GM23338 (cell line): Measurements from ENCODE around the gene GHRH. TPM values are rescaled to one million over a fixed set of nuclear protein-coding genes. Genes with fewer than 3 reads are reported as not detected.

Experiments
- ATAC-seq: fragments of 200-7000 bp; cut with Tn5 transposase; 3 replicates; pipeline ENCODE4 v1.9.1; 2020
- DNase-seq: peaks from one replicate; pipeline ENCODE4 v3.0.0-alpha.2; 2015; ENCODE audit warnings: low spot score
- H2AFZ ChIP-seq: fragments of 200-600 bp; sonication (generic); 2 replicates; pipeline ENCODE4 v1.8.0; 2016; ENCODE audit warnings: antibody characterized with exemption, mild to moderate bottlenecking, moderate library complexity
- H3F3A ChIP-seq: fragments of 200-600 bp; sonication (generic); replicated peaks from 2 replicates; pipeline ENCODE4 v1.8.0; 2017; ENCODE audit warnings: antibody characterized with exemption, mixed run types, low read depth
- H3K27ac ChIP-seq: fragments of 200-600 bp; sonication (generic); 2 replicates; pipeline ENCODE4 v1.6.1; 2016; ENCODE audit warnings: low read depth
- H3K27me3 ChIP-seq: fragments of 200-600 bp; sonication (generic); 2 replicates; pipeline ENCODE4 v1.8.0; 2016; ENCODE audit warnings: mild to moderate bottlenecking, mixed run types, moderate library complexity; ENCODE audit not compliant: insufficient read depth
- H3K36me3 ChIP-seq: fragments of 200-600 bp; sonication (generic); 2 replicates; pipeline ENCODE4 v1.8.0; 2016; ENCODE audit warnings: mild to moderate bottlenecking; ENCODE audit not compliant: insufficient read depth
- H3K4me1 ChIP-seq: fragments of 200-600 bp; sonication (generic); 2 replicates; pipeline ENCODE4 v1.8.0; 2016; ENCODE audit warnings: mild to moderate bottlenecking, moderate library complexity; ENCODE audit not compliant: insufficient read depth
- H3K4me2 ChIP-seq: fragments of 200-600 bp; sonication (generic); 2 replicates; pipeline ENCODE4 v1.7.1; 2017; ENCODE audit warnings: mixed run types
- H3K4me3 ChIP-seq: fragments of 200-600 bp; sonication (generic); 2 replicates; pipeline ENCODE4 v1.6.1; 2016; ENCODE audit warnings: mixed run types
- H3K79me2 ChIP-seq: fragments of 200-600 bp; sonication (generic); replicated peaks from 2 replicates; pipeline ENCODE4 v1.8.0; 2017; ENCODE audit warnings: mild to moderate bottlenecking; ENCODE audit not compliant: insufficient read depth
- H3K9me2 ChIP-seq: fragments of 200-600 bp; sonication (generic); 2 replicates; pipeline ENCODE4 v1.8.0; 2017; ENCODE audit not compliant: insufficient read depth
- H4K20me1 ChIP-seq: fragments of 200-600 bp; sonication (generic); replicated peaks from 2 replicates; pipeline ENCODE4 v1.8.0; 2017; ENCODE audit warnings: mild to moderate bottlenecking; ENCODE audit not compliant: insufficient read depth
- H3K27ac Mint-ChIP-seq: 2 replicates; pipeline ENCODE4 v1.8.0; 2020; ENCODE audit warnings: inconsistent platforms, mild to moderate bottlenecking, moderate library complexity, mixed read lengths
- H3K27me3 Mint-ChIP-seq: 3 replicates; pipeline ENCODE4 v1.8.0; 2022; ENCODE audit warnings: low read depth, mild to moderate bottlenecking, moderate library complexity, mixed read lengths, inconsistent platforms; ENCODE audit not compliant: insufficient read depth, poor library complexity
- H3K36me3 Mint-ChIP-seq: 3 replicates; pipeline ENCODE4 v1.8.0; 2021; ENCODE audit warnings: low read depth, mild to moderate bottlenecking, inconsistent platforms, moderate library complexity, mixed read lengths
- H3K4me1 Mint-ChIP-seq: 3 replicates; pipeline ENCODE4 v1.8.0; 2020; ENCODE audit warnings: mild to moderate bottlenecking, inconsistent platforms, mixed read lengths
- H3K4me3 Mint-ChIP-seq: 3 replicates; pipeline ENCODE4 v1.8.0; 2021; ENCODE audit warnings: moderate library complexity, mild to moderate bottlenecking, inconsistent platforms, mixed read lengths
- H3K9me3 Mint-ChIP-seq: 3 replicates; pipeline ENCODE4 v1.8.0; 2020; ENCODE audit warnings: moderate library complexity, mild to moderate bottlenecking, inconsistent platforms, mixed read lengths
- CREB1 ChIP-seq: fragments of 250-450 bp; sonication (Bioruptor Pico); IDR thresholded peaks from 2 replicates; pipeline ENCODE4 v1.5.0; 2020; ENCODE audit warnings: low read depth, mild to moderate bottlenecking, moderate library complexity
- CTCF ChIP-seq, 2 experiments: fragments of 200-600 bp in 1 of 2; sonication (generic) in 1 of 2; conservative IDR thresholded peaks; 2 replicates each; pipeline versions ENCODE4 v1.5.1 to v1.6.1; 2016 to 2017; ENCODE audit warnings: antibody characterized with exemption in 2 of 2, low read depth in 2 of 2, mild to moderate bottlenecking in 2 of 2, moderate library complexity in 1 of 2
- ETS1 ChIP-seq: IDR thresholded peaks from 2 replicates; pipeline ENCODE4 v1.6.1; 2016; ENCODE audit warnings: antibody characterized with exemption
- EZH2 ChIP-seq: fragments of 200-600 bp; sonication (generic); IDR thresholded peaks from one replicate; pipeline ENCODE4 v1.8.0; 2017; ENCODE audit warnings: antibody characterized with exemption, mild to moderate bottlenecking, low read depth; ENCODE audit not compliant: unreplicated experiment
- EZH2phosphoT487 ChIP-seq: fragments of 200-600 bp; sonication (generic); IDR thresholded peaks from one replicate; pipeline ENCODE4 v1.8.1; 2018; ENCODE audit warnings: antibody characterized with exemption; ENCODE audit not compliant: unreplicated experiment
- JUNB ChIP-seq: IDR thresholded peaks from one replicate; pipeline ENCODE4 v1.6.1; 2016; ENCODE audit warnings: antibody characterized with exemption; ENCODE audit not compliant: unreplicated experiment
- NANOG ChIP-seq: IDR thresholded peaks from 2 replicates; pipeline ENCODE4 v1.6.1; 2016; ENCODE audit warnings: antibody characterized with exemption, borderline replicate concordance
- POLR2AphosphoS5 ChIP-seq: IDR thresholded peaks from 2 replicates; pipeline ENCODE4 v1.6.1; 2016; ENCODE audit warnings: antibody characterized with exemption, low read depth
- REST ChIP-seq: IDR thresholded peaks from one replicate; pipeline ENCODE4 v1.6.1; 2018; ENCODE audit warnings: antibody characterized with exemption; ENCODE audit not compliant: unreplicated experiment
- STAT1 ChIP-seq: IDR thresholded peaks from one replicate; pipeline ENCODE4 v1.6.1; 2016; ENCODE audit warnings: antibody characterized with exemption; ENCODE audit not compliant: unreplicated experiment
- ZNF114 ChIP-seq: fragments of 250-450 bp; sonication (Bioruptor Pico); IDR thresholded peaks from 2 replicates; pipeline ENCODE4 v1.5.0; 2020; ENCODE audit warnings: mild to moderate bottlenecking, moderate library complexity
- ZNF331 ChIP-seq: fragments of 250-450 bp; sonication (Bioruptor Pico); IDR thresholded peaks from 2 replicates; pipeline ENCODE4 v1.5.0; 2020; ENCODE audit warnings: low read depth, mild to moderate bottlenecking, moderate library complexity
- ZNF462 ChIP-seq: fragments of 250-450 bp; sonication (Bioruptor Pico); IDR thresholded peaks from 2 replicates; pipeline ENCODE4 v1.5.0; 2020; ENCODE audit warnings: mild to moderate bottlenecking, moderate library complexity
- polyA plus RNA-seq: library from polyadenylated mRNA; unstranded; fragments of >200 nt; fragmentation: Nextera tagmentation; extraction: Ambion mirVana; gene quantifications from 2 replicates; pipeline ENCODE4 v1.2.1, GENCODE V29; 2016
- total RNA-seq: library from RNA; depleted of rRNA; stranded (reverse); fragments of >200 nt; shearing (Covaris generic); gene quantifications from 2 replicates; pipeline ENCODE4 v1.2.3, GENCODE V29; 2014

Gene GHRH
- total and polyA plus RNA-seq, 2 experiments from 2014 or later, result 0.40 TPM; not detected in 1

GRCh38 chr20:37256286-37256685 is 5.3 kb downstream of the GHRH start:
- peaks cover 46% of the 10 kb centered on the region for H3K4me1 Mint-ChIP-seq
- no peak overlapping the region for H3K27ac Mint-ChIP-seq
- no peak overlapping the region for H2AFZ ChIP-seq
- H3K36me3 Mint-ChIP-seq, result no peaks in the 10 kb centered on the region
- H4K20me1 ChIP-seq, result no peaks in the 10 kb centered on the region
- peaks cover 6% of the 10 kb centered on the region; the same call in 2 of the 3 replicates for H3K9me3 Mint-ChIP-seq
- no peak for ATAC-seq
- H3K27ac ChIP-seq, result no peak overlapping the region
- peaks cover 15% of the 10 kb centered on the region; the same call in 1 of the 2 replicates for H3K4me1 ChIP-seq
- 0 out of 2 replicates have a peak, but pooled peaks cover 11% of the 10 kb centered on the region for H3F3A ChIP-seq
- no peaks in the 10 kb centered on the region for H3K36me3 ChIP-seq
- H3K79me2 ChIP-seq, result no peaks in the 10 kb centered on the region
- no peaks in the 10 kb centered on the region for H3K27me3 ChIP-seq
- H3K4me2 ChIP-seq, result no peak overlapping the region
- no peak overlapping the region for H3K4me3 Mint-ChIP-seq
- no peak for DNase-seq
- no peak for TF ChIP-seq EZH2
- TF ChIP-seq ZNF331 (CRISPR knock-in tag), result no peak
- TF ChIP-seq POLR2AphosphoS5, result no peak
- no peak for TF ChIP-seq CREB1
- no peak for TF ChIP-seq ETS1
- TF ChIP-seq JUNB, result no peak
- TF ChIP-seq ZNF462 (CRISPR knock-in tag), result no peak
- TF ChIP-seq EZH2phosphoT487, result no peak
- no peak for TF ChIP-seq NANOG
- TF ChIP-seq STAT1, result no peak
- no peak for TF ChIP-seq CTCF (conservative IDR thresholded peaks at IDR 0.05; ENCODE audit: low read depth in 2 of 2)
- no peak for TF ChIP-seq ZNF114
- TF ChIP-seq REST, result no peak
- peaks cover 13% of the 10 kb centered on the region for H3K27me3 Mint-ChIP-seq
- no peaks in the 10 kb centered on the region for H3K9me2 ChIP-seq
- H3K4me3 ChIP-seq, result no peak overlapping the region
